Panc1 (cell line): Measurements from ENCODE around the gene RGS18. TPM values are rescaled to one million over a fixed set of nuclear protein-coding genes. Genes with fewer than 3 reads are reported as not detected.
"Not testable (repeated sequence)": the region's sequence is repeated elsewhere in the genome, so short reads cannot be mapped to it uniquely, and the experiment has no call there.

Source experiments
- ATAC-seq: fragments of 200-7000 bp; cut with Tn5 transposase; 2 replicates; pipeline ENCODE4 v1.9.1; 2020; ENCODE audit warnings: mild to moderate bottlenecking, moderate library complexity
- BruUV-seq: library from RNA; stranded (reverse); fragments of 400-500 nt; replicated peaks from 2 replicates; lab custom pipeline; 2021; lab: Mats Ljungman, UMichigan
- CTCF ChIA-PET: fragments of 300-600 bp; sonication (Branson Sonifier 250); formaldehyde crosslinking; loops from one replicate; lab custom pipeline; 2022; ENCODE audit warnings: antibody characterized with exemption; lab: Charles Lee
- POLR2A ChIA-PET: fragments of 300-600 bp; sonication (Branson Sonifier 250); formaldehyde crosslinking; loops from one replicate; lab custom pipeline; 2022; ENCODE audit warnings: antibody characterized with exemption; lab: Charles Lee
- DNase-seq: peaks from one replicate; pipeline ENCODE4 v3.0.0-alpha.2; 2010; ENCODE audit warnings: low read depth, low spot score
- H3K27ac ChIP-seq: 2 replicates; pipeline ENCODE4 v1.5.1; 2011; ENCODE audit warnings: mild to moderate bottlenecking, low read length, inconsistent platforms
- H3K27me3 ChIP-seq: fragments of 200-500 bp; sonication (Bioruptor generic); 2 replicates; pipeline ENCODE4 v1.6.0; 2014; ENCODE audit warnings: low read length, inconsistent platforms; ENCODE audit not compliant: control insufficient read depth, insufficient read depth
- H3K36me3 ChIP-seq: fragments of 200-500 bp; sonication (Bioruptor generic); 2 replicates; pipeline ENCODE4 v1.5.1; 2014; ENCODE audit warnings: inconsistent platforms, mild to moderate bottlenecking, low read length, moderate library complexity; ENCODE audit not compliant: control insufficient read depth, insufficient read depth
- H3K4me1 ChIP-seq: 2 replicates; pipeline ENCODE4 v1.5.1; 2011; ENCODE audit warnings: inconsistent platforms, mild to moderate bottlenecking, low read length, moderate library complexity; ENCODE audit not compliant: control insufficient read depth, insufficient read depth
- H3K4me3 ChIP-seq, 2 experiments: 2 replicates each; pipeline ENCODE4 v1.5.1; 2011 to 2012; ENCODE audit warnings: low read depth in 2 of 2, low read length in 2 of 2, mild to moderate bottlenecking in 2 of 2, inconsistent platforms in 1 of 2, moderate library complexity in 1 of 2
- H3K9me3 ChIP-seq: fragments of 200-500 bp; sonication (Bioruptor generic); 2 replicates; pipeline ENCODE4 v1.5.1; 2014; ENCODE audit warnings: low read depth, mild to moderate bottlenecking, inconsistent platforms, low read length, moderate library complexity; ENCODE audit not compliant: control insufficient read depth, insufficient read depth
- CTCF ChIP-seq: fragments of 450-650 bp; IDR thresholded peaks from 2 replicates; pipeline ENCODE4 v1.5.1; 2017; ENCODE audit warnings: mild to moderate bottlenecking
- POLR2AphosphoS5 ChIP-seq: IDR thresholded peaks from 2 replicates; pipeline ENCODE4 v1.6.1; 2012; ENCODE audit warnings: mild to moderate bottlenecking, low read depth, low read length, moderate library complexity
- REST ChIP-seq, 2 experiments: IDR thresholded peaks; 2 replicates each; pipeline ENCODE4 v1.6.1; 2011 to 2012; ENCODE audit warnings: low read depth in 2 of 2, control low read depth in 1 of 2, low read length in 1 of 2, mild to moderate bottlenecking in 1 of 2, moderate library complexity in 1 of 2; ENCODE audit not compliant: insufficient read depth in 1 of 2
- SIN3A ChIP-seq: IDR thresholded peaks from 2 replicates; pipeline ENCODE4 v1.6.1; 2012; ENCODE audit warnings: low read depth, mild to moderate bottlenecking, low read length, moderate library complexity, borderline replicate concordance; ENCODE audit not compliant: insufficient read depth
- TCF7L2 ChIP-seq: IDR thresholded peaks from 2 replicates; pipeline ENCODE4 v1.6.1; 2011; ENCODE audit warnings: mild to moderate bottlenecking, low read depth, low read length, inconsistent platforms
- in situ Hi-C: cut with HindIII; loops from 2 replicates; pipeline ENCODE4 v1.10.0; 2016; ENCODE audit warnings: low sequenced_read_pairs, low pct_unique_long_range_greater_than_20kb
- intact Hi-C: fragments of 100-400 bp; cut with micrococcal nuclease; formaldehyde crosslinking; loops from one replicate; pipeline ENCODE4 v1.10.0; 2022; ENCODE audit not compliant: unreplicated experiment
- total RNA-seq: library from RNA; stranded (reverse); gene quantifications from one replicate; pipeline ENCODE4 v1.2.1, GENCODE V29; 2021; ENCODE audit not compliant: unreplicated experiment

RGS18 gene
- total RNA-seq, 1 experiment from 2014 or later, result not detected

GRCh38 chr1:192225703-192226102 lies 67.4 kb downstream of the RGS18 start:
- no peak overlapping the region for H3K27ac ChIP-seq
- H3K36me3 ChIP-seq, result no peaks in the 10 kb centered on the region
- 0 out of 2 replicates have a peak, but pooled peaks cover 8% of the 10 kb centered on the region for H3K9me3 ChIP-seq
- ChIA-PET CTCF (no interaction called here), POLR2A (no interaction called here)
- no peaks in the 10 kb centered on the region for H3K4me1 ChIP-seq
- intact Hi-C loops, result no loop called here
- H3K4me3 ChIP-seq, result no peak overlapping the region
- no peak for ATAC-seq
- no peaks in the 10 kb centered on the region for H3K27me3 ChIP-seq
- in situ Hi-C loops, result no loop called here
- no peak for DNase-seq
- TF ChIP-seq TCF7L2 (no peak), REST (IDR thresholded peaks at IDR 0.05; ENCODE audit: insufficient read depth in 1 of 2, low read depth in 2 of 2, low read length in 1 of 2) (no peak), SIN3A (no peak), CTCF (no peak), POLR2AphosphoS5 (no peak)
- BruUV-seq, result no TSS peak

- H3K9me3 ChIP-seq, result 0 out of 2 replicates have a peak, but pooled peaks cover 8% of the 10 kb centered on the region
- no peak for DNase-seq
- no peak overlapping the region for H3K4me3 ChIP-seq
- H3K4me1 ChIP-seq, result no peaks in the 10 kb centered on the region
- TF ChIP-seq TCF7L2 (no peak), REST (IDR thresholded peaks at IDR 0.05; ENCODE audit: insufficient read depth in 1 of 2, low read depth in 2 of 2, low read length in 1 of 2) (peak in 1 of 2 experiments; percentile 30; a peak in 1 of 4 replicates)
- POLR2A ChIA-PET, result no interaction called here
- intact Hi-C loops (no loop called here), in situ Hi-C loops (no loop called here)
- CTCF ChIA-PET, result no interaction called here
- no peak overlapping the region for H3K27ac ChIP-seq
- H3K36me3 ChIP-seq, result no peaks in the 10 kb centered on the region
- BruUV-seq, result no TSS peak
- no peak for ATAC-seq
- H3K27me3 ChIP-seq, result no peaks in the 10 kb centered on the region
These were observed 69.1 kb downstream of the RGS18 start for GRCh38 chr1:192227330-192227729.

GRCh38 chr1:192227980-192228379 lies 69.7 kb downstream of the RGS18 start:
- in situ Hi-C loops, ATAC-seq, H3K4me1 ChIP-seq, H3K9me3 ChIP-seq, H3K36me3 ChIP-seq, H3K4me3 ChIP-seq, H3K27me3 ChIP-seq, CTCF ChIA-PET, POLR2A ChIA-PET, DNase-seq, intact Hi-C loops, H3K27ac ChIP-seq, BruUV-seq: not testable (repeated sequence)
